Ishikawa (cell line): ENCODE results near the gene VPS4B.

Source experiments
- CEBPB ChIP-seq: IDR thresholded peaks from 2 replicates; pipeline ENCODE4 v1.6.1; 2012
- CREB1 ChIP-seq: IDR thresholded peaks from 2 replicates; pipeline ENCODE4 v1.6.1; 2012; ENCODE audit warnings: low read depth
- EGR1 ChIP-seq: IDR thresholded peaks from 2 replicates; pipeline ENCODE4 v1.6.1; 2012
- EP300 ChIP-seq: IDR thresholded peaks from 2 replicates; pipeline ENCODE4 v1.6.1; 2012; ENCODE audit warnings: borderline replicate concordance
- FOXM1 ChIP-seq: IDR thresholded peaks from 2 replicates; pipeline ENCODE4 v1.6.1; 2012; ENCODE audit warnings: low read depth, borderline replicate concordance
- RAD21 ChIP-seq: IDR thresholded peaks from 2 replicates; pipeline ENCODE4 v1.6.1; 2012; ENCODE audit warnings: low read depth
- TAF1 ChIP-seq: IDR thresholded peaks from 2 replicates; pipeline ENCODE4 v1.6.1; 2012; ENCODE audit warnings: low read depth, mild to moderate bottlenecking
- TCF12 ChIP-seq: IDR thresholded peaks from 2 replicates; pipeline ENCODE4 v1.6.1; 2012; ENCODE audit warnings: low read depth
- YY1 ChIP-seq: IDR thresholded peaks from 2 replicates; pipeline ENCODE4 v1.6.1; 2012; ENCODE audit warnings: low read depth
- TF ChIP-seq, protein P1 (sequence below): IDR thresholded peaks from 2 replicates; pipeline ENCODE4 v1.6.1; 2012
- TF ChIP-seq, protein P2 (sequence below): IDR thresholded peaks from 2 replicates; pipeline ENCODE4 v1.6.1; 2012

DNA sequence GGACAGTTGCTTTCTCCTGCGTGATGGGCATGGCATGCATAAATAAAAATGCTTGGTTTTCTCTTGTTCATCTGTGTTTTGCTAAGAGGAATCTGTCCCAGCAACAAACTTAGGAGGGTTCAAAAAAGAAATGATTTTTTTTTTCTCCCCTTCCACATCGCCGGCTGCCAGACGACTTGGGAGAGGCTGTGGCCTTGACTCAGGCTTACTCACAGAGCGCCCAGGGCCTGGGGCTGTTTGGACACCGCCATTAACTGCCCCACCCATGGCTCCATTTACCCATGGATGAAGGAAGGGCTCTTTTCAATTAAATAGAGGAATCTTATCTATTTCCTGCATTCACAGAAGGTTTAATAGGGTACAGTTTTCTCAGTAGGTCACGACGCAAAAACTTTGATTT is 32.2 kb upstream of the VPS4B start:
- TF ChIP-seq CREB1 (no peak), YY1 (no peak), CEBPB (no peak), RAD21 (no peak), FOXM1 (no peak), EGR1 (no peak), TCF12 (no peak), TAF1 (no peak), EP300 (no peak)
- TF ChIP-seq, protein P1, sequence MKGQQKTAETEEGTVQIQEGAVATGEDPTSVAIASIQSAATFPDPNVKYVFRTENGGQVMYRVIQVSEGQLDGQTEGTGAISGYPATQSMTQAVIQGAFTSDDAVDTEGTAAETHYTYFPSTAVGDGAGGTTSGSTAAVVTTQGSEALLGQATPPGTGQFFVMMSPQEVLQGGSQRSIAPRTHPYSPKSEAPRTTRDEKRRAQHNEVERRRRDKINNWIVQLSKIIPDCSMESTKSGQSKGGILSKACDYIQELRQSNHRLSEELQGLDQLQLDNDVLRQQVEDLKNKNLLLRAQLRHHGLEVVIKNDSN = no peak
- TF ChIP-seq, protein P2, sequence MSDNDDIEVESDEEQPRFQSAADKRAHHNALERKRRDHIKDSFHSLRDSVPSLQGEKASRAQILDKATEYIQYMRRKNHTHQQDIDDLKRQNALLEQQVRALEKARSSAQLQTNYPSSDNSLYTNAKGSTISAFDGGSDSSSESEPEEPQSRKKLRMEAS = no peak
